SK-N-MC (cell line): ENCODE results near the gene CDA.

ENCODE experiments used
- EZH2 ChIP-seq: fragments of 200-600 bp; sonication (generic); IDR thresholded peaks from one replicate; pipeline ENCODE4 v1.6.1; 2017; ENCODE audit warnings: antibody characterized with exemption
- FOXP2 ChIP-seq: optimal IDR thresholded peaks from 2 replicates; pipeline ENCODE3; 2011; ENCODE audit warnings: mild to moderate bottlenecking, moderate library complexity; ENCODE audit not compliant: insufficient read depth; ENCODE audit errors: extremely low read length, control extremely low read depth
- POLR2AphosphoS5 ChIP-seq: IDR thresholded peaks from 2 replicates; pipeline ENCODE4 v1.6.1; 2012; ENCODE audit warnings: mild to moderate bottlenecking, low read depth, low read length, borderline replicate concordance

- TF ChIP-seq POLR2AphosphoS5 (no peak), EZH2 (no peak), FOXP2 (no peak)
Observed at GRCh38 chr1:20597650-20598049, 8.8 kb downstream of the CDA start.
